CD1c-positive myeloid dendritic cell (primary cell): ENCODE results near the gene VOPP1.
"Not testable (repeated sequence)": the region's sequence is repeated elsewhere in the genome, so short reads cannot be mapped to it uniquely, and the experiment has no call there.

Source experiments
- DNase-seq: peaks from one replicate; pipeline ENCODE4 v3.0.0-alpha.2; 2016; ENCODE audit errors: extremely low spot score

The VOPP1 gene

DNA sequence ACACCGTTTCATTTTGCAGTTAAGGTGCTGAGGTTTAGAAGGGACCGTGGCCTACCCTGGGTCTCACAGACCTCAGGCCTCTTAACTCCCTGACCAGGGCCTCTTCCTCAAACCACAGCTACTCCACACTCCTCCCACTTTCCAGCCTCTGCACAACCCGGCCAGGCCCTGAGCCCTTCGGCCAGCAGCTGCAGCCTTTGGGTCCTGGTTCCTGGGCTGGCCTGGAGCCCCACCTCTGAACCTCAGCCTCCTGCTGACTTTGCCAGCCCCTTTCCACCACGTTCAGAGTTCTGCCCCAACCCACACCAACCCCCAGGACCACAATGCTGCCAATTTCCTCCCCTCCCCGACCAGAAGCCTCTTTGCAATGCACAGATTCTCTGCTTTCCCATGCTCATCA, 84.1 kb downstream of the VOPP1 start:
- DNase-seq = peak; percentile 13

GRCh38 chr7:55486991-55487390, 85.3 kb downstream of the VOPP1 start:
- no peak for DNase-seq

GRCh38 chr7:55486192-55486590, 86.1 kb downstream of the VOPP1 start:
- DNase-seq = no peak

GRCh38 chr7:55485501-55486191, 86.7 kb downstream of the VOPP1 start:
- DNase-seq = no peak

DNA sequence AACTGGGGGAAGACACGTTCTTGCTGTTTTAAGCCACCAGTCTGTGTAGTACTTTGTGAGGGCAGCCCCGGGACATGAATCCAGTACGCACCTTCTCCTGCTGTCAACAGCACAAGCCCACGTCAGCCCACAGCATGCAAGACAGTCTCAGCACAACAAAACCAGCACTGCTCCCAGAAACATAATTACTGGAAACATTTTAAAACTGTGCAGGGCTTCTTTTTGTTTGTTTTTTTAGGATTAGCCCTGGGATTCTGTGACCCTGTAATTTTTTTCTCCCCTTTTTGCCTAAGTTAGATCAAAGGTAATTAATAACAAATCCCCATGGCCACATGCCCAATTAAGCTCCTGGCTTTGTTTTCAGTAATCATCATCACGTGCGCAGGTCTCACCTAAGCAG, 87.5 kb downstream of the VOPP1 start:
- no peak for DNase-seq

DNA sequence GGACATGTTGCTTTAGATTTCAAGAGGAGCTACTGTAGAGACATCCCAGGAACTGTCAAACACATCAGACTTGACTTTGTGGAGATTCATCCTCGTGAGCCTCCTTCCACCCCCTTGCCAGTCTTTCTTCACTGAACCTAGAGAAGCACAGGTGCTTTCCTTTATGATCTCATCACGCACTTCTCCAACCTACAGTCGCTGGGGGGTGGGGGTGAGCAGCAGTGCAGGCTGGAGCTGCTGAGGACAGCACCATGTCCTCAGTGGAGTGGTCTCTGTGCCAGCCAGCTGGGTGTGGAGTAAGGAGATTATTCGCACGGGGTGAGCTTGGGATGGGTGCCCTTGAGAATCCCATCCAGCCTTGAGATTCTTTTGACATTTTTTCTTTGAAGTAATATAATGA, 88.1 kb downstream of the VOPP1 start:
- DNase-seq = no peak

DNA sequence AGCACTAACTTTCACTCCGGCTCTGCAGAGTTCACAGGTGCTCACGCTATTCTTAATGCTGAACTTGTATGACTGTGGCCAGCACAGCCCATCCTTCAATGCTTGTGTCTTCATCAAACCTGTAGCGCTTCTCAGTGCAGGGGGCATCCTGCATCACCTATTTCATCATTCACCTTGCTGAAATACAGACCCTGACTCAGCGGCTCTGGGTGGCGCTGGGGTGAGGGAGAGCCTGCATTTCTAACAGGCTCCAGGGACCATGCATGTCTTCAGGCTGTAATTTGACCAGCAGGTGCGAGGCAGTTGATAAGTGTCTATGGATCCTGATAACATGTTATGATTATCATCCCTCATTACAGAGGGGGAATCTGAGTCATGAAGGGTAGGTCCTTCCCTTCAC, 89.3 kb downstream of the VOPP1 start:
- no peak for DNase-seq

DNA sequence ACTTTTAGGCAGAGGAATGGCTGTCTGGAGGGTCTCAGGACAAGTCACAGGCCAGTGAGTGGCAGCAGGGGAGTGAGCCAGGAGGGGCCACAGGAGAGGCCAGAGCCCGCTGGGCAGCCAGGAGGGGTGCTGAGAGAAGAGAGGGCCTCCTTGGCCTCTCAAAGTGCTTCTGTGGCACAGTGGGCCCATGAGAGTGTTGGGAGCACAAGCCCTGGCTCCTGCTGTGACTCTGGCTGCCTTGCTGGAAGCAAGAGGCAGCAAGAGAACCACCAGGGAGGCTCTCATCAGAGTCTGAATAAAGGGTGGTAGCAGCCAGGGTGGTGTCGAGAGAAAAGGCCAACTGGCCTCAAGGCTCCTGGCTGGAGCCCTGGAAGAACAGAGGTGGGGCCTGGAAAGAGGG, 91.1 kb downstream of the VOPP1 start:
- no peak for DNase-seq

DNA sequence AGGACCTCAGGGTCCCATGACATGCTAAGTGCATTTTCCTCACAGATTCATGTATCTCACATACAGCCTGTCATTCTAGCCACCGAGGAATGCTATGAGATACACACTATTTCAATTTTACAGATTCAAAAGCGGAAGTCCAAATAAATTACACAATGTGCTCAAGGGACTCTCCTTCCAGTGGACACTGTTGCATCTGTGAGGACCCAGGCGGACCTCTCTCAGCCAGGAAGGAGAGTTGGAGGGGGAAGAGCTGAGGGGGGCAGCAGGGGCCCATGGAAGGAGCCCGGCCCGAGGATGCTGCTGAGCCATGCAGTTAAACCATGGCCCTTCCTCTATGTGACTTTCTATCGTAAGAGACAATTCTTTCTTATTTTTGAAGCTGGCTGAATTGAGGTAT, 93.6 kb downstream of the VOPP1 start:
- DNase-seq = no peak

GRCh38 chr7:55477781-55478374, 94.4 kb downstream of the VOPP1 start:
- no peak for DNase-seq

DNA sequence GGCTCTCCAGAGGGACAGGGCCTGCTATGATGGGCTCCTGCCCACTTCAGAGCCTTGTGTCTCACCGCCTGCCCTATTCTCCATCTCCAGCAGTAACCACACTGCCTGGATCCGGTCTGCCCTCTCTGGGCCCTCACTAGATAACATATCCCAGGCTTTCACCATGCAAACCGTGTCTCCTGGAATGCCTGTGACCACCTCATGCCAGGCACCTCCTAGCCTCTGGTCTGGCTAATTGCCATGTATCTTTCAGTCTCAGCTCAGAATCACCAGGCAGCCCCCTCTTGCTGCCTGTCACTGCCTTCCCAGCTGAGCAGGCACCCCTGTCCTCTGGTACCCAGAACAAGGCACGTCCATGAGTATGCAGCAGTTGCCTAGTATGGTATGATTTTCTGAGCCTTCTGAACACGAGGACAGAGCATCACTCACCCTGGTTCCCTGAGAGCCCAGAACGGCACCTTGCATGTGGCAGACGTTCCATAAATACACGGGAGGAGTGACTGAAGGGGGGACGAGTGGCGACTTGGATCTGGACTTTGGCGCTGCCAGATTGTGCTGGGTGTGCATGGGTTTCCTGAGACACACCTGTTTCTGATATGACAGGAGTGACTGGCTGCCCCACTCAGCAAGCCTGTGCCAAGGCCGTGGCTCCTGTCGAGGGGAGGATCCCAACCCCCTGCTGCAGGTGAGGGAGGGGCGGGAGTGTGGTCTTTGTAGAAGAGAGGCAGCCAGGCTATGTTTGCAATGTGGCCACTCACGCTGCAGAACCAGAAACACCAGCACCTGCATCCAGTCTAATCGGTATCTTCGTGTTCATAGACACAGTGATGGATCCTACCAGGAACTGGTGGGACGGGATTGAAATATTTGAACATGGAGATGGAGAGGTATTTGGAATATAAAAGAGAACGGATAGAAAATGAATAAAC, 95.2 kb downstream of the VOPP1 start:
- DNase-seq = no peak

- no peak for DNase-seq
Observed at GRCh38 chr7:55475855-55476803, 96.2 kb downstream of the VOPP1 start.

DNA sequence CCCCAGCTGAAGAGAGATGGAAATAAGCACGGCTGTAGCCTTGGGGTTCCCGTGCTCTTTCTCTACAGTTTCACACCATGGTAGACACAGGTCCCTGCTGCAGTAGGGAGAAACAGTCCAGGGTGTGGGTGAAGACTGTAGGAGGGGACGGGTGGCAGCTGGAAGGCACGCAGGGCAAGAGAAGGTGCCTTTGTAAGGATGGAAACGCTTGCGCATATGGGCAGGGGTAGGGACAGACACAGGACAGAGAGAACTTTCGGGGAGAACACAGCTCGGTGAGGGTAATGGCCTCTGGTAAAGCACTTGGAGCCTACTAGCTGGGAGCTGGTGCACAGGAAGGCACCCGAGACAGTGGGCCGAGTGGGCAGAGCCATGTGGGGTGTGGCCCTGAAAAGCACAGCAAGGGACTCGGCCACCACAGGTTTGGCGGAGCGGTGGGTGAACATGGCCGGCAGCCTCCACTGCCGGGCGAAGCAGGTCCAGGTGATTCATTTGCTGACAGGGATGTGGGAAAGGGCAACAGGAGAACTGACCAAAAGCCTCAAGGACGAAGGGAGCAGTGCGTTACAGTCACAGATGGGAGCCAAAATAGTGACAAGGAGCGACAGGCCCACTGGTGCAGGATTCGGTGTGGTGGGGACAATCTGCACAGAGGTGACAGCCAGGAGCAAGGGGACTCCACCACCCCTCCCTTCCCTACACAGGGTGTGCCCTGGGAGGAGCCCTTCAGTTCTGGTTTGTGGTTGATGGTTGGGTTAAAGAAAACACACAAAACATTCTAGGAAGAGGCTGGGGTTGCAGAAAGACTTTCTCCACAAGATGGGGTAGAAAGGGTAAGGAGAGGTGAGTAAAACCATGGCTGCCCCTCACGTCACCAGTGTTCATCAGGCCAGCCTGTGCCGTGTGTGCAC, 97.1 kb downstream of the VOPP1 start:
- DNase-seq = no peak

DNA sequence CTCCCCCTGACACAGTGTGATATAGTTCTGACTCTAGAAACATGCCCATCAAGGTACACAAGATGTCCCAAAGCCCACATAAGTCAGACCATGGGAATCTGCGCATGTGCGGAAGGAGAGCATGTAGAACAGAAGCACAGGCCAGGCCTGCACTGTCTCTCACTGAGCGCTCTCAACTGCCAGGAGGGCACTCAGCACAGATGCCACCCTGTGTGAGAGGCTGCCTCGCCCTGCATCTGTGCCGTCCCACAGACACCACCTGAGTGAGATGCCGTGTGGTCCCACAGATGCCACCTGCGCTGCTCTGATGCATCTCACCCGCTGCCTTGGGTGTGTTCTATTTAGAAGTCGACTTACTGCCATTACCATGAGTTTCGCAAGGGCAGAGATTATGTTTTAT, 98.4 kb downstream of the VOPP1 start:
- no peak for DNase-seq

GRCh38 chr7:55472928-55473725, 99.2 kb downstream of the VOPP1 start:
- DNase-seq = no peak

DNA sequence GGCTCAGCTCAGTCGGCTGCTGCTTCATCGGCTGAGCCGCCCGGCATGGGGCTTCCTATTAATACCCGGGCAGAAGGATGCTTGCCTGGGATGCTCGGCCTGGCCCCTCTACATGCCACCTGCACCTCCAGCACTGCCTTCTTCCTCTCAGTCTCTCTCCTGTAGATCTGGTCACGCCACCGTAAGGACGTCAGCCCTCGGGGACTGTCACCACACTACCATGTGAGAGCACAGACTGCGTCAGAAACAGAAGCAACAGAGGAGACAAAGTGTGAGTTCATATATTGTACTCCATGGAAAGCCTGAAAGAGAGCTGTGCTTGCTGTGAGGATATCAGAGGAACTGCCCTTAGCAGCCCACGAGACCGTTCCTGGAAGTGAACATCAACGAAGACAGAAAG, 99.9 kb downstream of the VOPP1 start:
- not testable (repeated sequence) for DNase-seq

- not testable (repeated sequence) for DNase-seq
Observed at GRCh38 chr7:55471594-55471993, 100.7 kb downstream of the VOPP1 start.

GRCh38 chr7:55470261-55470660, 102.0 kb downstream of the VOPP1 start:
- no peak for DNase-seq

DNA sequence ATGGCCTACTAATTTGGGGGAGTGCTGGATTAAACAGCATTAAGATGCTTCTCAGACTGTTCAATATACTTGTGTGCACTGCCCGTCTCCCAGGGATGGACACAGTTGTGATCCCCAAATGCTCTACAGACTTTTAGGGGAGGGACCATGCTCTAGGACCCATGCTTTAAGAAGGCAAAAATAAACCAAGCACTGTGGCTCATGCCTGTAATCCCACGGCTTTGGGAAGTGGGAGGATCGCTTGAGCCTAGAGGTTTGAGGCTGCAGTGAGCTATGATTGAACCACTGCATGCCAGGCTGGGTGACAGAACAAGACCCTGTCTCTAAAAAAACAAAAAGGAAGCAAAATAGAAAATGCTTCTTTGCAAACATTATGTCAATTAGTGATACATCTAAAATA, 102.6 kb downstream of the VOPP1 start:
- DNase-seq = no peak

DNA sequence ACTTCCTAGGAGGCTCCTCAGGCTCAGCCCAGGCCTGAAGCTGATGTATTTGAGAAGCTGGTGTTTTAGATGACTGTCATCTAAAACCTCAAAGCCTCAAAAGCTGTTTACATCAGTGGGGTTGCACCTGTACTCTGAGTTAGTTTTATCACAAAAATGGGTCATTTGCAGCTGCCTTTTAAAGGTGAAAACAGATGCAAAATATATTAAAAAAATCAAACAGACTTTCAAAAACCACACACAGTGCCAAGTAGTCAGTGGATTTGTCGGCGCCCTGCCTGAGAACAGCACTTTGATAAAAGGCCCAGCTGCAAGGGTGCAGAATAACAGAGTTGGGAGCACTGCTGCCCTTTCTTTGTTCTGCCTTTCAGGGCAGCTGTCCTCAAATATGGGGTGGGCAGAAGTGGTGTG, 103.0 kb downstream of the VOPP1 start:
- DNase-seq = peak; percentile 6
